PC-3 (cell line): Measurements from ENCODE around the gene RNF4. TPM values are rescaled to one million over a fixed set of nuclear protein-coding genes. Genes with fewer than 3 reads are reported as not detected.

Experiments
- ATAC-seq: fragments of 200-7000 bp; cut with Tn5 transposase; 2 replicates; pipeline ENCODE4 v1.9.1; 2020; ENCODE audit warnings: mild to moderate bottlenecking, moderate library complexity
- BruUV-seq: library from RNA; stranded (reverse); fragments of 400-500 nt; replicated peaks from 2 replicates; lab custom pipeline; 2021; lab: Mats Ljungman, UMichigan
- CTCF ChIA-PET: fragments of 300-600 bp; sonication (Branson Sonifier 250); formaldehyde crosslinking; loops from one replicate; lab custom pipeline; 2022; ENCODE audit warnings: antibody characterized with exemption; lab: Charles Lee
- POLR2A ChIA-PET: fragments of 300-600 bp; sonication (Branson Sonifier 250); formaldehyde crosslinking; loops from one replicate; lab custom pipeline; 2022; ENCODE audit warnings: antibody characterized with exemption; ENCODE audit not compliant: unreplicated experiment; lab: Charles Lee
- DNase-seq: peaks from one replicate; pipeline ENCODE4 v3.0.0-alpha.2; 2015
- H2AFZ ChIP-seq: fragments of 300-600 bp; sonication (generic); 2 replicates; pipeline ENCODE4 v1.6.0; 2016; ENCODE audit warnings: antibody characterized with exemption, low read length
- H3F3A ChIP-seq: fragments of 300-600 bp; sonication (generic); one replicate; pipeline ENCODE4 v1.6.0; 2017; ENCODE audit warnings: antibody characterized with exemption, low read length, control low read depth, mild to moderate bottlenecking; ENCODE audit not compliant: unreplicated experiment
- H3K27ac ChIP-seq: fragments of 300-600 bp; sonication (generic); 2 replicates; pipeline ENCODE4 v1.5.1; 2016; ENCODE audit warnings: mild to moderate bottlenecking, low read length
- H3K27me3 ChIP-seq: fragments of 300-600 bp; sonication (generic); 2 replicates; pipeline ENCODE4 v1.6.1; 2016; ENCODE audit warnings: low read length, mixed read lengths
- H3K36me3 ChIP-seq: fragments of 300-600 bp; sonication (generic); 2 replicates; pipeline ENCODE4 v1.6.1; 2016; ENCODE audit warnings: low read depth, mixed run types, low read length, mixed read lengths
- H3K4me1 ChIP-seq: fragments of 300-600 bp; sonication (generic); 2 replicates; pipeline ENCODE4 v1.5.1; 2016; ENCODE audit warnings: low read length; ENCODE audit not compliant: insufficient read depth
- H3K4me2 ChIP-seq: fragments of 300-600 bp; sonication (generic); 2 replicates; pipeline ENCODE4 v1.6.0; 2016; ENCODE audit warnings: low read length
- H3K4me3 ChIP-seq: fragments of 300-600 bp; sonication (generic); 2 replicates; pipeline ENCODE4 v1.5.1; 2016; ENCODE audit warnings: mild to moderate bottlenecking, low read length, mixed read lengths
- H3K79me2 ChIP-seq: fragments of 300-600 bp; sonication (generic); 2 replicates; pipeline ENCODE4 v1.6.1; 2017; ENCODE audit warnings: low read length, mixed read lengths
- H3K9ac ChIP-seq: fragments of 300-600 bp; sonication (generic); 2 replicates; pipeline ENCODE4 v1.6.0; 2016; ENCODE audit warnings: mild to moderate bottlenecking, low read length
- H3K9me2 ChIP-seq: fragments of 300-600 bp; sonication (generic); replicated peaks from 2 replicates; pipeline ENCODE4 v1.6.1; 2016; ENCODE audit warnings: mixed run types, low read length, mixed read lengths
- H3K9me3 ChIP-seq: fragments of 300-600 bp; sonication (generic); 2 replicates; pipeline ENCODE4 v1.6.1; 2016; ENCODE audit warnings: low read length, mixed read lengths
- H4K20me1 ChIP-seq: fragments of 300-600 bp; sonication (generic); 2 replicates; pipeline ENCODE4 v1.6.1; 2016; ENCODE audit warnings: low read length, mixed read lengths
- EZH2 ChIP-seq: fragments of 300-600 bp; sonication (generic); IDR thresholded peaks from one replicate; pipeline ENCODE4 v1.6.1; 2017; ENCODE audit warnings: antibody characterized with exemption, mild to moderate bottlenecking, low read length; ENCODE audit not compliant: unreplicated experiment
- EZH2phosphoT487 ChIP-seq: fragments of 300-600 bp; sonication (generic); IDR thresholded peaks from 2 replicates; pipeline ENCODE4 v1.6.1; 2018; ENCODE audit warnings: mild to moderate bottlenecking, antibody characterized with exemption, low read length, borderline replicate concordance
- intact Hi-C: fragments of 100-400 bp; cut with micrococcal nuclease; formaldehyde crosslinking; loops from 2 replicates; pipeline ENCODE4 v1.9.0; 2023
- total RNA-seq: library from RNA; depleted of rRNA; stranded (reverse); fragments of >200 nt; gene quantifications from 2 replicates; pipeline ENCODE4 v1.2.3, GENCODE V29; 2014
- TF ChIP-seq, protein P1 (sequence below): fragments of 300-600 bp; sonication (generic); conservative IDR thresholded peaks from 2 replicates; pipeline ENCODE4 v1.5.1; 2017; ENCODE audit warnings: antibody characterized with exemption, low read depth, mild to moderate bottlenecking, low read length

The RNF4 gene
- total RNA-seq, 1 experiment from 2014 or later, result 27.4 TPM

DNA sequence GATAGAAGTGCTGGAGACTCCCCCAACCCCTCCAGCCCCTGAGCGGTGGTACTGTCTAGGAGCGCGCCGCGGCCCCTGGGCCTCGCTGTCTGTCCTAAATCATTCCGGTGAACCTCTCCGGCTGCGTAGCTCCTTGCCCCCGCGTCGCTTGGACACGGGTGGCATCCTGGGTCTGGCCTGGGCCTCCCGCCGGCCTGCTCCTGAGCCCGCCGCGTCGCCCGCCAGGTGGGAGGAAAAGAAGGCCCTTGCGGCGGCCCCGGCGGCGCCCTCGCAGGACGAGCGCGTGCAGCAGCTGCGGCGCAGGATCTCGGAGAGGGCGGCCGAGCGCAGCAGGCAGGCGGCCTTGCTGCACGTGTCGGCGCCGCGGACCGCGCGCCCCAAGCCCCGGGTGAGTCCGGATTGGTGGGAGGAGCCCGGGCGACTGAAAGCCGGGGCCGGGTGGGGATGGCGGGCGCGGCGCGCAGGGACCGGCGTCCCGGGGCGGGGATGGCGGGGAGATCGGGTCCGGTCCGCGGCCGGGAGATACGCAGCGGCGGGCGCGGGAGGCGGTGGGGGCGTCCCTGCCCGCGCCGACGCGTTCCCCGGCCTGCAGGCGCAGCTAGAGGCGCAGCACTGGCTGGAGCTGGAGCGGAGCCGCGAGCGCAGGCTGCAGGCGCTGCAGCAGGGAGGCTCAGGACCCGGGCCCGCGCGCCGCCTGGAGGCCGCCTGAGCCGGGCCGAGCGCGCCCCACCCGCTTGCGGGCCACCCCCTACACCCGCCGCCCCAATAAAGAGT lies 6.5 kb upstream of the RNF4 start:
- CTCF ChIA-PET, result interaction anchor here (0.6 to 1.0 kb wide), 2 partner anchors 49 to 242 kb away, joined by 3 to 4 read pairs; no protein-coding TSS in a partner anchor

DNA sequence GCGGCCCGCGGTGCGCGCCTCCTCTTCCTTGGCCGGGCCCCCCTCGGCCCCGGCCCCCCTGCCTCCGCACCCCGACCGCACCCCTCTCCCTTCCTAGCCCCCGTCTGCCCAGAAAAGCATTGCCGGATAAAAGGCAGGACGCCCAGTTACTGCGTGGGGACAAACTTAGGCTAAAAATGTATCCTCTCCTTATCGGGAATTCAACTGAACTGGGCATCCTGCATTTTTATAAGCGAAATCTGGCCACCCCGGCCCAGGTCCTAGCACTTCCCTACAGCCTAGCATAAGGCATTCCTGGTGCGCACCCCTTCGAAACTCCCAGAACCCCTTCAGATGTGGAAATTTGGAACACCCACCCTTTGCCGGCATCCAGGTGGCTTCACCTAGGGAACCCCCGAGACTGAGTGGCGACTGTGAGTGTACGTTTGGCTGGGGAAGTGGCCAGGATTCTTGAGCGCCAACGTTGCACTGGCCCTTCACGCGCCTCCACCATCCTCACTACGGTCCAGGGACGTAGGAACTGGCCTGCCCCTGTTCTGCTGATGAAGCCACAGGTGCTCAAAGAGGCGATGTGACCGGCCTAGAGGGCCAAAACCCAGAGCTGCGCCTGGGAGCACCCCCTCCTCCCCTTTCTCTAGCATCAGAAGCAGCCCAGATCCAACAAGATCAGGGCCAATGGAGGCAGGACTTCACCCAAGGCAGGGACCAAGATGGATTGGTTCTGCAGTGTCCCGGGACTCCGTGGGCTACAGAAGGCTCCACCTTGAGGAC lies 5.7 kb upstream of the RNF4 start:
- Histone ChIP-seq H3K4me2 (peak overlapping the region; percentile 79), H3K27ac (no peak overlapping the region), H3K79me2 (peaks cover 7% of the 10 kb centered on the region), H3K4me1 (peaks cover 5% of the 10 kb centered on the region; the same call in 1 of the 2 replicates), H4K20me1 (no peaks in the 10 kb centered on the region), H3K9ac (no peak overlapping the region; the same call in 1 of the 2 replicates), H3K9me2 (no peaks in the 10 kb centered on the region), H3K9me3 (no peaks in the 10 kb centered on the region), H3K27me3 (no peaks in the 10 kb centered on the region), H2AFZ (no peak overlapping the region), H3K4me3 (peak overlapping the region; percentile 60; the same call in 1 of the 2 replicates), H3F3A (no peaks in the 10 kb centered on the region), H3K36me3 (no peaks in the 10 kb centered on the region)
- intact Hi-C loops, result loop anchor here (5.0 to 10.0 kb wide), 2 partner anchors 48 to 241 kb away; partner anchors contain the start of genes CFAP99 and ZFYVE28
- TF ChIP-seq EZH2phosphoT487, result no peak
- TF ChIP-seq, protein P1, sequence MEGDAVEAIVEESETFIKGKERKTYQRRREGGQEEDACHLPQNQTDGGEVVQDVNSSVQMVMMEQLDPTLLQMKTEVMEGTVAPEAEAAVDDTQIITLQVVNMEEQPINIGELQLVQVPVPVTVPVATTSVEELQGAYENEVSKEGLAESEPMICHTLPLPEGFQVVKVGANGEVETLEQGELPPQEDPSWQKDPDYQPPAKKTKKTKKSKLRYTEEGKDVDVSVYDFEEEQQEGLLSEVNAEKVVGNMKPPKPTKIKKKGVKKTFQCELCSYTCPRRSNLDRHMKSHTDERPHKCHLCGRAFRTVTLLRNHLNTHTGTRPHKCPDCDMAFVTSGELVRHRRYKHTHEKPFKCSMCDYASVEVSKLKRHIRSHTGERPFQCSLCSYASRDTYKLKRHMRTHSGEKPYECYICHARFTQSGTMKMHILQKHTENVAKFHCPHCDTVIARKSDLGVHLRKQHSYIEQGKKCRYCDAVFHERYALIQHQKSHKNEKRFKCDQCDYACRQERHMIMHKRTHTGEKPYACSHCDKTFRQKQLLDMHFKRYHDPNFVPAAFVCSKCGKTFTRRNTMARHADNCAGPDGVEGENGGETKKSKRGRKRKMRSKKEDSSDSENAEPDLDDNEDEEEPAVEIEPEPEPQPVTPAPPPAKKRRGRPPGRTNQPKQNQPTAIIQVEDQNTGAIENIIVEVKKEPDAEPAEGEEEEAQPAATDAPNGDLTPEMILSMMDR, result peak; percentile 6; the same call in 1 of the 2 replicates
- TF ChIP-seq EZH2, result no peak
- CTCF ChIA-PET, result interaction anchor here (1.0 kb wide), 1 partner anchor 243 kb away, joined by 3 read pairs; no protein-coding TSS in a partner anchor
- BruUV-seq, result no TSS peak
- no peak; the same call in 1 of the 2 replicates for ATAC-seq
- DNase-seq, result no peak
- POLR2A ChIA-PET, result no interaction called here

More for the DNA sequence above, 6.5 kb upstream of the RNF4 start:
- intact Hi-C loops, result loop anchor here (5.0 to 10.0 kb wide), 2 partner anchors 48 to 240 kb away; partner anchors contain the start of genes CFAP99 and ZFYVE28
- no peaks in the 10 kb centered on the region for H3K9me3 ChIP-seq
- no peak for TF ChIP-seq EZH2
- TF ChIP-seq, protein P1, result peak; percentile 41; the same call in 1 of the 2 replicates
- H3K9me2 ChIP-seq, result no peaks in the 10 kb centered on the region
- peak; percentile 94 for ATAC-seq
- no peaks in the 10 kb centered on the region for H4K20me1 ChIP-seq
- no TSS peak for BruUV-seq
- H2AFZ ChIP-seq, result peak overlapping the region; percentile 66
- H3F3A ChIP-seq, result no peaks in the 10 kb centered on the region
- H3K4me1 ChIP-seq, result no peaks in the 10 kb centered on the region
- H3K27ac ChIP-seq, result no peak overlapping the region
- peak overlapping the region; percentile 27; the same call in 1 of the 2 replicates for H3K9ac ChIP-seq
- peak overlapping the region; percentile 79 for H3K4me2 ChIP-seq
- no peaks in the 10 kb centered on the region for H3K36me3 ChIP-seq
- peak overlapping the region; percentile 60 for H3K4me3 ChIP-seq
- H3K27me3 ChIP-seq, result no peaks in the 10 kb centered on the region
- peak; percentile 51 for DNase-seq
- POLR2A ChIA-PET, result no interaction called here
- no peaks in the 10 kb centered on the region for H3K79me2 ChIP-seq
